SJCRH30 (cell line): ENCODE results near the gene NEDD4. TPM values are rescaled to one million over a fixed set of nuclear protein-coding genes. Genes with fewer than 3 reads are reported as not detected.
"Not testable (repeated sequence)": the region's sequence is repeated elsewhere in the genome, so short reads cannot be mapped to it uniquely, and the experiment has no call there.

Experiments
- DNase-seq, 2 experiments: peaks; one replicate each; pipeline ENCODE4 v3.0.0-alpha.2; 2015 to 2020
- H3K27ac ChIP-seq: fragments of 250-450 bp; sonication (Bioruptor Pico); 2 replicates; pipeline ENCODE4 v1.5.1; 2020; ENCODE audit warnings: mild to moderate bottlenecking, moderate library complexity
- H3K27me3 ChIP-seq: fragments of 250-450 bp; sonication (Bioruptor Pico); 2 replicates; pipeline ENCODE4 v1.5.1; 2020; ENCODE audit warnings: mild to moderate bottlenecking, moderate library complexity
- H3K36me3 ChIP-seq: fragments of 250-450 bp; sonication (Bioruptor Pico); 2 replicates; pipeline ENCODE4 v1.5.1; 2020; ENCODE audit warnings: mild to moderate bottlenecking, moderate library complexity
- H3K4me1 ChIP-seq: fragments of 250-450 bp; sonication (Bioruptor Pico); 2 replicates; pipeline ENCODE4 v1.5.1; 2020; ENCODE audit warnings: mild to moderate bottlenecking, moderate library complexity
- H3K4me3 ChIP-seq: fragments of 250-450 bp; sonication (Bioruptor Pico); 2 replicates; pipeline ENCODE4 v1.5.1; 2020; ENCODE audit warnings: mild to moderate bottlenecking, moderate library complexity
- H3K9me3 ChIP-seq: fragments of 250-450 bp; sonication (Bioruptor Pico); replicated peaks from 2 replicates; pipeline ENCODE4 v1.5.1; 2020; ENCODE audit warnings: mild to moderate bottlenecking, moderate library complexity
- total RNA-seq: library from RNA; depleted of rRNA; stranded (reverse); fragments of >200 nt; shearing (Covaris generic); gene quantifications from 2 replicates; pipeline ENCODE4 v1.2.3, GENCODE V29; 2014

The NEDD4 gene
- total RNA-seq, 1 experiment from 2014 or later, result 26.0 TPM

- Histone ChIP-seq H3K4me3 (no peak overlapping the region), H3K4me1 (no peaks in the 10 kb centered on the region), H3K36me3 (no peaks in the 10 kb centered on the region; the same call in none of the 2 replicates), H3K27ac (no peak overlapping the region), H3K9me3 (no peaks in the 10 kb centered on the region), H3K27me3 (no peaks in the 10 kb centered on the region)
- DNase-seq, result no peak
Observed at GRCh38 chr15:55869660-55870059, 123.8 kb downstream of the NEDD4 start.

- H3K27me3 ChIP-seq, result no peaks in the 10 kb centered on the region
- H3K36me3 ChIP-seq, result no peaks in the 10 kb centered on the region; the same call in none of the 2 replicates
- no peak overlapping the region for H3K27ac ChIP-seq
- no peaks in the 10 kb centered on the region for H3K4me1 ChIP-seq
- no peaks in the 10 kb centered on the region for H3K9me3 ChIP-seq
- H3K4me3 ChIP-seq, result no peak overlapping the region
- DNase-seq, result no peak
Observed at GRCh38 chr15:55868707-55869106, 124.7 kb downstream of the NEDD4 start.

GRCh38 chr15:55868291-55868690, 125.1 kb downstream of the NEDD4 start:
- H3K4me1 ChIP-seq, H3K9me3 ChIP-seq, H3K27me3 ChIP-seq, H3K27ac ChIP-seq, H3K4me3 ChIP-seq, H3K36me3 ChIP-seq, DNase-seq: not testable (repeated sequence)

DNA sequence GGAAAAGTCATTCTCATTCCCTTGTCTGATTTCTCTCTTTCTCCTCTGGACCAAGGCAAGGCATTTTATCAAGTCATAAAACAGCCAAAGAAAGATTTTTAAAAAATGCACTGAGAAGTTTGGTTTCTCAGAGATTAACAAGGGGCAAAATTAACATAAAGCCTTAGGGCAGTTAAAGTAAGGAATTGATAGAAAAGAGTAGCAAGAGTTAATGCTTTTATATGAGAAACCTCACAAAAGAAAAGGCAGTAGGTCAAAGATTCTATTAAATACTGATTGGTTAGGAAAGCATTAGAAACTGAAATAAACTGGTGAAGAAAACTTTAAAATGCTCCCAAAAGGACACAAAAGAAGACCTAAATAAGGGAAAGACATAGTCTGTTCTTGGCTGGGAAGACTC, 129.5 kb downstream of the NEDD4 start:
- no peak for DNase-seq
- Histone ChIP-seq H3K4me3 (no peak overlapping the region), H3K27ac (no peak overlapping the region), H3K4me1 (no peaks in the 10 kb centered on the region), H3K9me3 (no peaks in the 10 kb centered on the region; the same call in 1 of the 2 replicates), H3K36me3 (peaks cover 33% of the 10 kb centered on the region), H3K27me3 (no peaks in the 10 kb centered on the region)

DNA sequence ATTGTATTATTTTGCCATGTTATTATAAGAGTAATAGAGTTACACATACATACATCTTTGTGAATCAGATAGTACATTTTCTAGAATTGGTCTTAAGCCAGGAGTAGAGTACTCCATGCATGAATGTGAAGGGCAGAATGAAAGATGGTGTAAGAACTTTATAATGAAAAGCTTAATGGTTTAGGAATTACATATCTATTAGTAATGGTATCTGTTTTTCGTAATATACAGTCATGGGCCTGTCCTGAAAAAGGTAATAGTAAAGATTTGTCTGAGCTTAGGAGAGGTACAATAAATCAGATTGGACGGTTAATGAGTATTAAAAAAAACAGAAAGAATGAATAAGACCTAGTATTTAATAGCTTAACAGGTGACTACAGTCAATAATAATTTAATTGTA, 132.3 kb downstream of the NEDD4 start:
- DNase-seq, result no peak
- no peak overlapping the region for H3K27ac ChIP-seq
- no peak overlapping the region for H3K4me3 ChIP-seq
- H3K36me3 ChIP-seq, result peaks cover 50% of the 10 kb centered on the region
- no peaks in the 10 kb centered on the region; the same call in 1 of the 2 replicates for H3K9me3 ChIP-seq
- no peaks in the 10 kb centered on the region for H3K4me1 ChIP-seq
- H3K27me3 ChIP-seq, result no peaks in the 10 kb centered on the region

DNA sequence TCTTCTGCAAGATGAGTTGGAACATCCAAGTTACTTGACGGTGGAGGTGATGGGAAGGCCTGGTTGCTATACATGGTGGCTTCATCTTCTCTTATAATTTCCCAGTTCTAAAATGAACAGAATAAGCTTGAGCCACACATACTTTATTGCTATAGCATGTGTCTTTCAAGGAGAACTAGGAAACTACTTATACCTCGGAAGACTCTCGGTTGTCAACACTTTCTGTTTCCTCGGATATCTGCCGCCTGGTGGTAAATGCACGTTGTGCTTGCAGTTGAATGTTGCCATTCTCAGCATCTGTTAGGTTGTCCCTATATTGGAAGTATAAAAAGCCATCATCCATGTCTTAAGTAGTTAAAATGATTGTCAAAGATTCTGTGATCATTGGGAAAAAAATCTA, 132.9 kb downstream of the NEDD4 start:
- no peaks in the 10 kb centered on the region for H3K4me1 ChIP-seq
- peaks cover 50% of the 10 kb centered on the region for H3K36me3 ChIP-seq
- no peak overlapping the region for H3K4me3 ChIP-seq
- no peaks in the 10 kb centered on the region for H3K27me3 ChIP-seq
- H3K9me3 ChIP-seq, result no peaks in the 10 kb centered on the region; the same call in 1 of the 2 replicates
- no peak overlapping the region for H3K27ac ChIP-seq
- no peak for DNase-seq

- no peak for DNase-seq
- Histone ChIP-seq H3K36me3 (peaks cover 50% of the 10 kb centered on the region), H3K4me1 (no peaks in the 10 kb centered on the region), H3K4me3 (no peak overlapping the region), H3K27me3 (no peaks in the 10 kb centered on the region), H3K27ac (no peak overlapping the region), H3K9me3 (no peaks in the 10 kb centered on the region; the same call in 1 of the 2 replicates)
Observed at GRCh38 chr15:55859681-55860080, 133.7 kb downstream of the NEDD4 start.

DNA sequence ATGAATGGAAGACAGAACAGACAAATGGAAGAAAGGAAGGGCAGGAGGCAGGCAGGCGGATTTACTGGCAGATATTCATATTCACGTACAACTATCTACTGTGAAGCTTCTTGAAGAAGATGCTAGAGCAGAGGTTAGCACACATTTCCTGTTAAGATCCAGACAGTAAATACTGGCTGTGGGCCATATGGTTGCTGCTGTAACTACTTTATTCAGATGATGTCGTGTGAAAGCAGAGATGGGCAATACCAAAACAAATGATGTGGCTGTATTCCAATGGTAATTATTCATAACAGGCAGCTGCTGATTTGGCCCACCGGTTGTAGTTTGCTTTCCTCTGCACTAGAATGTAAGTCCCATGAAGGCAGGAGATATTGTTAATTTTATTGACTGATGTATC, 134.8 kb downstream of the NEDD4 start:
- no peaks in the 10 kb centered on the region for H3K27me3 ChIP-seq
- H3K36me3 ChIP-seq, result peaks cover 50% of the 10 kb centered on the region
- no peaks in the 10 kb centered on the region; the same call in 1 of the 2 replicates for H3K9me3 ChIP-seq
- no peaks in the 10 kb centered on the region for H3K4me1 ChIP-seq
- H3K4me3 ChIP-seq, result no peak overlapping the region
- H3K27ac ChIP-seq, result no peak overlapping the region
- DNase-seq, result peak in 1 of 2 experiments; percentile 7

DNA sequence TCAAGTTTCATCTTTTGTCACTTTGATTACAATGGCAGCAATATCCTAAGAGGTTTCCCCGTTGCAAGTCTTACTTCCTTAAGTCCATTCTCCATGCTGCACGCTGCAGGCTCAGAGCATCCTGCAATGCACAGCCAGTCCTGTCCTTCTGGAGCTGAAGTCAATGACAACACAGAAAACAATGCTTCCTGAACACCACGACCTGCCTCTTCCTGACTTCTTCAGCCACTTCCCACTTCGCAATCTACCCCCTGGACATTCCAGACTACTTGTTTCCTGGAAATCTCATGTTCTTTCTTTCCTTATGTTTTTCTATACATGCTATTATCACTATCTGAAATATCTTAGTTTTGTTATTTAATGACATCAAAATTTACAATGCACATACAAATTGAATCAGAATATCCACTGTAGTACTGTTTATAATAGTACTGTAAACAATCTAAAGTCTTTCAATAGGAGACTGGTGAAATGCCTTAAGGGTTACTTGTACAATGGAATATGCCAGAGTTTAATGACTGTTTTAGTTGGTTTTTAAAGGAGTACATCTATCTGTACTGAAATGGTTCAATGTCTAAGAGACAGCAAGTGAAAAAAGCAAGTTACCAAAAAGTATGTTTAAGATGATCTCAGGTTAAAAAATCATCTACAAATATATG, 136.8 kb downstream of the NEDD4 start:
- Histone ChIP-seq H3K9me3 (no peaks in the 10 kb centered on the region), H3K36me3 (peaks cover 49% of the 10 kb centered on the region), H3K27ac (no peak overlapping the region), H3K27me3 (no peaks in the 10 kb centered on the region), H3K4me3 (no peak overlapping the region), H3K4me1 (no peaks in the 10 kb centered on the region)
- DNase-seq, result no peak

DNA sequence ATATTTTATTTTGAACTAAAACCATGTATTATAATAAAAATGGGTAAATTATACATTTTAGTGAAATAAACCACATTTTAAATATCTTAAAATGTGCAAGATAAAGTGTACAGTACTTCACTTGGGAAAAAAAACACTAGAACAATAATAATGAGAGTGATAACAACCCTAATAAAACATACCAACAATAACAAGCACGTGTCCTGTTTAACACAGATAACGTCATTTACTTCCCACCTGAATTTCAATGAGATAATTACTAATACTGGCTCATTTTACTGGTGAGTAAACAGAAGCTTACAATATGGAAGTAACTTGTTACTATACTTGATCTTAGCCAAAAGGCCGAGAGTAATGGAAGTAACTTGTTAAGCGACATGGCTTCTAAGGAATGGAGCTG, 140.3 kb downstream of the NEDD4 start:
- peaks cover 36% of the 10 kb centered on the region for H3K36me3 ChIP-seq
- DNase-seq, result no peak
- H3K27ac ChIP-seq, result no peak overlapping the region
- no peaks in the 10 kb centered on the region for H3K27me3 ChIP-seq
- H3K9me3 ChIP-seq, result no peaks in the 10 kb centered on the region
- H3K4me1 ChIP-seq, result no peaks in the 10 kb centered on the region
- H3K4me3 ChIP-seq, result no peak overlapping the region

DNA sequence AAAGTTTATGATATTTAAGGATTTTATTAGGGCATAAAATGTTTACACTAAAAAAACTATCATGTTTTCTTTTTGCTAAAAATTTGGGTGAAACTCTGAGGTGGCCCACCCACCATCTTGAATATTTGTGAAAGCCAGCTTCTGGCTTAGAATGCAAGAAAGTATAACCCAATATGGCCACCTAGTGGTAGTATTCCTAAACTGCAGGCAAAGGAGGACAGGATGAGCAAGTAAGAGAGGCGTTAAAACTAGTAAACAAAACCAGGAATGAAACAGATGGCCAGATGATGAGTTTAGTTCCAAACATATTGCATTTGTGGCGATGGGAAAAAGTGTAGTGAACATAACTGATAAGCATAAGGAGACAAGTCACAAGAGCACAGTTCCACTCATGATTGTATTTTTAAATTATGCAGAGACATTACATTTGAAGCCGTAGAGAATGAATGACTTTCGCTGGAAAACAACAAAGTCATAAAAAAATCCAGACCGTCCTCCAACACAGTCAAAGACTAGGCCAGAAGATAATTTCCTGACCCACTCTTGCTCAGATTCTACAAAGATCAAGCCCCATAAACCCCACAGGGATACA, 147.2 kb downstream of the NEDD4 start:
- Histone ChIP-seq H3K9me3 (0 out of 2 replicates have a peak, but pooled peaks cover 5% of the 10 kb centered on the region), H3K27ac (no peak overlapping the region), H3K36me3 (peaks cover 33% of the 10 kb centered on the region), H3K4me1 (peaks cover 3% of the 10 kb centered on the region), H3K27me3 (no peaks in the 10 kb centered on the region), H3K4me3 (no peak overlapping the region)
- DNase-seq, result peak; percentile 65 to 90

- H3K9me3 ChIP-seq, H3K4me1 ChIP-seq, H3K27ac ChIP-seq, H3K27me3 ChIP-seq, H3K4me3 ChIP-seq, DNase-seq: not testable (repeated sequence)
- H3K36me3 ChIP-seq, result peaks cover 39% of the 10 kb centered on the region
Observed at GRCh38 chr15:55842897-55843296, 150.5 kb downstream of the NEDD4 start.

- Histone ChIP-seq H3K9me3 (no peaks in the 10 kb centered on the region), H3K36me3 (peaks cover 43% of the 10 kb centered on the region), H3K27me3 (no peaks in the 10 kb centered on the region; the same call in 1 of the 2 replicates), H3K27ac (no peak overlapping the region), H3K4me1 (peaks cover 10% of the 10 kb centered on the region; the same call in 1 of the 2 replicates), H3K4me3 (no peak overlapping the region)
- DNase-seq, result no peak
Observed at GRCh38 chr15:55835866-55836265, 157.5 kb downstream of the NEDD4 start.

DNA sequence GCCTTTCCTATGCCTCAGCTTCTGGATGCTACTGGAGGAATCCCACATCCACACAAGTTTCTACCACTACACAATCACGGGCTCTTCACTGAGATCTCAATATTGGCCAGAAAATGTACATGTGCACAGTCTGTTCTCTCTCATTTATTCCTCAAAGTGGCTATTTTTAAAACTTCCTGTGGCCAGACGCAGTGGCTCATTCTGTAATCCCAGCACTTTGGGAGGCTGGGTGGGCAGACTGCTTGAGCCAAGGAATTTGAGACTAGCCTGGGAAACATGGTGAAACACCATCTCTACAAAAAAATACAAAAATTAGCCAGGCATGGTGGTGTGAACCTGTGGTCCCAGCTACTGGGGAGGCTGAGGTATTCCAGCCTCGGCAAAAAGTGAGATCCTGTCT, 159.1 kb downstream of the NEDD4 start:
- Histone ChIP-seq H3K36me3 (peaks cover 33% of the 10 kb centered on the region), H3K27me3 (no peaks in the 10 kb centered on the region; the same call in 1 of the 2 replicates), H3K4me3 (no peak overlapping the region), H3K9me3 (no peaks in the 10 kb centered on the region), H3K4me1 (peaks cover 10% of the 10 kb centered on the region; the same call in 1 of the 2 replicates), H3K27ac (no peak overlapping the region)
- no peak for DNase-seq

- 0 out of 2 replicates have a peak, but pooled peaks cover 3% of the 10 kb centered on the region for H3K9me3 ChIP-seq
- H3K27me3 ChIP-seq, result no peaks in the 10 kb centered on the region
- peaks cover 8% of the 10 kb centered on the region; the same call in 1 of the 2 replicates for H3K4me1 ChIP-seq
- H3K36me3 ChIP-seq, result peaks cover 18% of the 10 kb centered on the region
- H3K27ac ChIP-seq, result no peak overlapping the region
- H3K4me3 ChIP-seq, result no peak overlapping the region
- DNase-seq, result no peak
Observed at GRCh38 chr15:55829826-55830225, 163.6 kb downstream of the NEDD4 start.
